Measurements from ENCODE around the gene DCX.

GRCh38 chrX:111318901-111319300 lies 93.1 kb downstream of the DCX start:
- TF ChIP-seq, protein P1, sequence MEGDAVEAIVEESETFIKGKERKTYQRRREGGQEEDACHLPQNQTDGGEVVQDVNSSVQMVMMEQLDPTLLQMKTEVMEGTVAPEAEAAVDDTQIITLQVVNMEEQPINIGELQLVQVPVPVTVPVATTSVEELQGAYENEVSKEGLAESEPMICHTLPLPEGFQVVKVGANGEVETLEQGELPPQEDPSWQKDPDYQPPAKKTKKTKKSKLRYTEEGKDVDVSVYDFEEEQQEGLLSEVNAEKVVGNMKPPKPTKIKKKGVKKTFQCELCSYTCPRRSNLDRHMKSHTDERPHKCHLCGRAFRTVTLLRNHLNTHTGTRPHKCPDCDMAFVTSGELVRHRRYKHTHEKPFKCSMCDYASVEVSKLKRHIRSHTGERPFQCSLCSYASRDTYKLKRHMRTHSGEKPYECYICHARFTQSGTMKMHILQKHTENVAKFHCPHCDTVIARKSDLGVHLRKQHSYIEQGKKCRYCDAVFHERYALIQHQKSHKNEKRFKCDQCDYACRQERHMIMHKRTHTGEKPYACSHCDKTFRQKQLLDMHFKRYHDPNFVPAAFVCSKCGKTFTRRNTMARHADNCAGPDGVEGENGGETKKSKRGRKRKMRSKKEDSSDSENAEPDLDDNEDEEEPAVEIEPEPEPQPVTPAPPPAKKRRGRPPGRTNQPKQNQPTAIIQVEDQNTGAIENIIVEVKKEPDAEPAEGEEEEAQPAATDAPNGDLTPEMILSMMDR (IDR thresholded peaks at IDR 0.05), result no peak
- no peak for TF ChIP-seq POLR2A (IDR thresholded peaks at IDR 0.05)
